Cardiac muscle cell (in vitro differentiated cells and primary cell): Measurements from ENCODE around the gene DNM3. TPM values are rescaled to one million over a fixed set of nuclear protein-coding genes. Genes with fewer than 3 reads are reported as not detected.

Experiments
- DNase-seq, 2 donors: peaks; one replicate each; pipeline versions ENCODE4 v3.0.0 to v3.0.0-alpha.2; 2010 to 2017; ENCODE audit warnings: low read depth in 1 of 2, low spot score in 1 of 2
- H3K27ac ChIP-seq: fragments of 200-600 bp; sonication (generic); 2 replicates; pipeline ENCODE4 v1.5.1; 2016
- H3K27me3 ChIP-seq: fragments of 200-600 bp; sonication (generic); 2 replicates; pipeline ENCODE4 v1.6.0; 2016; ENCODE audit warnings: control low read depth
- H3K36me3 ChIP-seq: fragments of 200-600 bp; sonication (generic); 2 replicates; pipeline ENCODE4 v1.5.1; 2016; ENCODE audit warnings: control low read depth
- H3K4me1 ChIP-seq: fragments of 200-600 bp; sonication (generic); 2 replicates; pipeline ENCODE4 v1.8.1; 2017; ENCODE audit warnings: low read depth, mild to moderate bottlenecking, mixed run types
- H3K4me3 ChIP-seq: fragments of 200-600 bp; sonication (generic); 2 replicates; pipeline ENCODE4 v1.5.1; 2016; ENCODE audit warnings: mild to moderate bottlenecking
- H3K9me3 ChIP-seq: fragments of 200-600 bp; sonication (generic); 2 replicates; pipeline ENCODE4 v1.5.1; 2017; ENCODE audit warnings: low read depth, mild to moderate bottlenecking, control low read depth
- CTCF ChIP-seq: IDR thresholded peaks from 2 replicates; pipeline ENCODE4 v1.5.1; 2012; ENCODE audit warnings: low read depth, mild to moderate bottlenecking, low read length
- polyA plus RNA-seq: library from polyadenylated mRNA; unstranded; fragments of >200 nt; fragmentation: Nextera tagmentation; extraction: Ambion mirVana; gene quantifications from 2 replicates; pipeline ENCODE4 v1.2.1, GENCODE V29; 2016
- total RNA-seq: library from RNA; depleted of rRNA; stranded (reverse); fragments of >200 nt; gene quantifications from 2 replicates; pipeline ENCODE4 v1.2.3, GENCODE V29; 2016

DNM3 gene
- total and polyA plus RNA-seq, 2 experiments from 2014 or later = 0.42 TPM; not detected in 1

- TF ChIP-seq CTCF = no peak
- H3K4me1 ChIP-seq = peaks cover 5% of the 10 kb centered on the region
- no peaks in the 10 kb centered on the region for H3K36me3 ChIP-seq
- H3K27me3 ChIP-seq = no peaks in the 10 kb centered on the region
- H3K27ac ChIP-seq = no peak overlapping the region
- H3K9me3 ChIP-seq = no peaks in the 10 kb centered on the region
- no peak for DNase-seq
- H3K4me3 ChIP-seq = no peak overlapping the region
Observed at GRCh38 chr1:172137703-172138454, 296.6 kb downstream of the DNM3 start.

GRCh38 chr1:172138634-172139033 is 297.3 kb downstream of the DNM3 start:
- Histone ChIP-seq H3K4me1 (peaks cover 9% of the 10 kb centered on the region), H3K27me3 (no peaks in the 10 kb centered on the region), H3K27ac (no peak overlapping the region), H3K9me3 (no peaks in the 10 kb centered on the region), H3K36me3 (no peaks in the 10 kb centered on the region), H3K4me3 (no peak overlapping the region)
- TF ChIP-seq CTCF = no peak
- DNase-seq = peak in 1 of 2 donors; percentile 15

GRCh38 chr1:172139196-172139595 is 297.9 kb downstream of the DNM3 start:
- H3K27ac ChIP-seq = no peak overlapping the region

GRCh38 chr1:172140072-172140471 is 298.8 kb downstream of the DNM3 start:
- no peak for TF ChIP-seq CTCF
- H3K36me3 ChIP-seq = no peaks in the 10 kb centered on the region

More at GRCh38 chr1:172139196-172139595, 297.9 kb downstream of the DNM3 start:
- DNase-seq = no peak
- Histone ChIP-seq H3K4me1 (peaks cover 12% of the 10 kb centered on the region), H3K4me3 (no peak overlapping the region), H3K9me3 (no peaks in the 10 kb centered on the region), H3K27me3 (no peaks in the 10 kb centered on the region), H3K36me3 (no peaks in the 10 kb centered on the region)
- no peak for TF ChIP-seq CTCF

DNA sequence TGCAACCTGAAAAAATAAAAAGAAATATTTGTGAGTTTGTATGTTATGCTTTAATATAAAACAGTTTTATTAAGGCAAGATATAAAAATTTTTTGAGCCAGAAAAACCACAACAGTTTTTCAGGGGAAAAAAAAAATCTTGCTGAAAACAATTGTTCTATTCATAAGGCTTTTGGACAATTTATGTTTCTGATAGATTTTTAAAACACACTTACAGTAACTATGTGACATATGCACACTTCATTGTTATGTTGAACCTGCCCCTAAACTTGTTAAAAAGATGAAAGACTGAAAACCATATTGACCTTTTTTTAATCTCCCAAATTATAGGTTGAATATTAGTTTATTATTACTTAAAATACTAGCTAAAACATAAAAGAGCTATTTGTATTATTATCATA is 299.3 kb downstream of the DNM3 start:
- no peak for DNase-seq
- Histone ChIP-seq H3K27me3 (no peaks in the 10 kb centered on the region), H3K36me3 (no peaks in the 10 kb centered on the region), H3K27ac (no peak overlapping the region), H3K4me1 (peaks cover 18% of the 10 kb centered on the region), H3K9me3 (no peaks in the 10 kb centered on the region), H3K4me3 (no peak overlapping the region)
- TF ChIP-seq CTCF = no peak

More at GRCh38 chr1:172140072-172140471, 298.8 kb downstream of the DNM3 start:
- H3K4me1 ChIP-seq = peaks cover 14% of the 10 kb centered on the region
- H3K4me3 ChIP-seq = no peak overlapping the region
- DNase-seq = no peak
- H3K9me3 ChIP-seq = no peaks in the 10 kb centered on the region
- H3K27me3 ChIP-seq = no peaks in the 10 kb centered on the region
- H3K27ac ChIP-seq = no peak overlapping the region
